GM23338 (cell line): ENCODE results near the gene KCNJ10. TPM values are rescaled to one million over a fixed set of nuclear protein-coding genes. Genes with fewer than 3 reads are reported as not detected.

Experiments
- ATAC-seq: fragments of 200-7000 bp; cut with Tn5 transposase; 3 replicates; pipeline ENCODE4 v1.9.1; 2020
- DNase-seq: peaks from one replicate; pipeline ENCODE4 v3.0.0-alpha.2; 2015; ENCODE audit warnings: low spot score
- H2AFZ ChIP-seq: fragments of 200-600 bp; sonication (generic); 2 replicates; pipeline ENCODE4 v1.8.0; 2016; ENCODE audit warnings: antibody characterized with exemption, mild to moderate bottlenecking, moderate library complexity
- H3F3A ChIP-seq: fragments of 200-600 bp; sonication (generic); replicated peaks from 2 replicates; pipeline ENCODE4 v1.8.0; 2017; ENCODE audit warnings: antibody characterized with exemption, mixed run types, low read depth
- H3K27ac ChIP-seq: fragments of 200-600 bp; sonication (generic); 2 replicates; pipeline ENCODE4 v1.6.1; 2016; ENCODE audit warnings: low read depth
- H3K27me3 ChIP-seq: fragments of 200-600 bp; sonication (generic); 2 replicates; pipeline ENCODE4 v1.8.0; 2016; ENCODE audit warnings: mild to moderate bottlenecking, mixed run types, moderate library complexity; ENCODE audit not compliant: insufficient read depth
- H3K36me3 ChIP-seq: fragments of 200-600 bp; sonication (generic); 2 replicates; pipeline ENCODE4 v1.8.0; 2016; ENCODE audit warnings: mild to moderate bottlenecking; ENCODE audit not compliant: insufficient read depth
- H3K4me1 ChIP-seq: fragments of 200-600 bp; sonication (generic); 2 replicates; pipeline ENCODE4 v1.8.0; 2016; ENCODE audit warnings: mild to moderate bottlenecking, moderate library complexity; ENCODE audit not compliant: insufficient read depth
- H3K4me2 ChIP-seq: fragments of 200-600 bp; sonication (generic); 2 replicates; pipeline ENCODE4 v1.7.1; 2017; ENCODE audit warnings: mixed run types
- H3K4me3 ChIP-seq: fragments of 200-600 bp; sonication (generic); 2 replicates; pipeline ENCODE4 v1.6.1; 2016; ENCODE audit warnings: mixed run types
- H3K79me2 ChIP-seq: fragments of 200-600 bp; sonication (generic); replicated peaks from 2 replicates; pipeline ENCODE4 v1.8.0; 2017; ENCODE audit warnings: mild to moderate bottlenecking; ENCODE audit not compliant: insufficient read depth
- H3K9me2 ChIP-seq: fragments of 200-600 bp; sonication (generic); 2 replicates; pipeline ENCODE4 v1.8.0; 2017; ENCODE audit not compliant: insufficient read depth
- H4K20me1 ChIP-seq: fragments of 200-600 bp; sonication (generic); replicated peaks from 2 replicates; pipeline ENCODE4 v1.8.0; 2017; ENCODE audit warnings: mild to moderate bottlenecking; ENCODE audit not compliant: insufficient read depth
- H3K27ac Mint-ChIP-seq: 2 replicates; pipeline ENCODE4 v1.8.0; 2020; ENCODE audit warnings: inconsistent platforms, mild to moderate bottlenecking, moderate library complexity, mixed read lengths
- H3K27me3 Mint-ChIP-seq: 3 replicates; pipeline ENCODE4 v1.8.0; 2022; ENCODE audit warnings: low read depth, mild to moderate bottlenecking, moderate library complexity, mixed read lengths, inconsistent platforms; ENCODE audit not compliant: insufficient read depth, poor library complexity
- H3K36me3 Mint-ChIP-seq: 3 replicates; pipeline ENCODE4 v1.8.0; 2021; ENCODE audit warnings: low read depth, mild to moderate bottlenecking, inconsistent platforms, moderate library complexity, mixed read lengths
- H3K4me1 Mint-ChIP-seq: 3 replicates; pipeline ENCODE4 v1.8.0; 2020; ENCODE audit warnings: mild to moderate bottlenecking, inconsistent platforms, mixed read lengths
- H3K4me3 Mint-ChIP-seq: 3 replicates; pipeline ENCODE4 v1.8.0; 2021; ENCODE audit warnings: moderate library complexity, mild to moderate bottlenecking, inconsistent platforms, mixed read lengths
- H3K9me3 Mint-ChIP-seq: 3 replicates; pipeline ENCODE4 v1.8.0; 2020; ENCODE audit warnings: moderate library complexity, mild to moderate bottlenecking, inconsistent platforms, mixed read lengths
- CREB1 ChIP-seq: fragments of 250-450 bp; sonication (Bioruptor Pico); IDR thresholded peaks from 2 replicates; pipeline ENCODE4 v1.5.0; 2020; ENCODE audit warnings: low read depth, mild to moderate bottlenecking, moderate library complexity
- CTCF ChIP-seq, 2 experiments: fragments of 200-600 bp in 1 of 2; sonication (generic) in 1 of 2; conservative IDR thresholded peaks; 2 replicates each; pipeline versions ENCODE4 v1.5.1 to v1.6.1; 2016 to 2017; ENCODE audit warnings: antibody characterized with exemption in 2 of 2, low read depth in 2 of 2, mild to moderate bottlenecking in 2 of 2, moderate library complexity in 1 of 2
- EZH2 ChIP-seq: fragments of 200-600 bp; sonication (generic); IDR thresholded peaks from one replicate; pipeline ENCODE4 v1.8.0; 2017; ENCODE audit warnings: antibody characterized with exemption, mild to moderate bottlenecking, low read depth; ENCODE audit not compliant: unreplicated experiment
- EZH2phosphoT487 ChIP-seq: fragments of 200-600 bp; sonication (generic); IDR thresholded peaks from one replicate; pipeline ENCODE4 v1.8.1; 2018; ENCODE audit warnings: antibody characterized with exemption; ENCODE audit not compliant: unreplicated experiment
- NANOG ChIP-seq: IDR thresholded peaks from 2 replicates; pipeline ENCODE4 v1.6.1; 2016; ENCODE audit warnings: antibody characterized with exemption, borderline replicate concordance
- POLR2AphosphoS5 ChIP-seq: IDR thresholded peaks from 2 replicates; pipeline ENCODE4 v1.6.1; 2016; ENCODE audit warnings: antibody characterized with exemption, low read depth
- REST ChIP-seq: IDR thresholded peaks from one replicate; pipeline ENCODE4 v1.6.1; 2018; ENCODE audit warnings: antibody characterized with exemption; ENCODE audit not compliant: unreplicated experiment
- STAT1 ChIP-seq: IDR thresholded peaks from one replicate; pipeline ENCODE4 v1.6.1; 2016; ENCODE audit warnings: antibody characterized with exemption; ENCODE audit not compliant: unreplicated experiment
- ZNF114 ChIP-seq: fragments of 250-450 bp; sonication (Bioruptor Pico); IDR thresholded peaks from 2 replicates; pipeline ENCODE4 v1.5.0; 2020; ENCODE audit warnings: mild to moderate bottlenecking, moderate library complexity
- polyA plus RNA-seq: library from polyadenylated mRNA; unstranded; fragments of >200 nt; fragmentation: Nextera tagmentation; extraction: Ambion mirVana; gene quantifications from 2 replicates; pipeline ENCODE4 v1.2.1, GENCODE V29; 2016
- total RNA-seq: library from RNA; depleted of rRNA; stranded (reverse); fragments of >200 nt; shearing (Covaris generic); gene quantifications from 2 replicates; pipeline ENCODE4 v1.2.3, GENCODE V29; 2014

The KCNJ10 gene
- total and polyA plus RNA-seq, 2 experiments from 2014 or later, result 1.4 to 2.8 TPM

- Mint-ChIP-seq H3K27me3 (peaks cover 4% of the 10 kb centered on the region), H3K36me3 (no peaks in the 10 kb centered on the region)
Measured at GRCh38 chr1:160063176-160063575, 6.8 kb downstream of the KCNJ10 start.

More at GRCh38 chr1:160063176-160063575, 6.8 kb downstream of the KCNJ10 start:
- DNase-seq, result no peak
- Mint-ChIP-seq H3K4me1 (peaks cover 29% of the 10 kb centered on the region), H3K27ac (no peak overlapping the region), H3K4me3 (no peak overlapping the region), H3K9me3 (no peaks in the 10 kb centered on the region; the same call in 2 of the 3 replicates)
- H3K4me3 ChIP-seq, result no peak overlapping the region
- H4K20me1 ChIP-seq, result no peaks in the 10 kb centered on the region
- H3K27ac ChIP-seq, result no peak overlapping the region
- H2AFZ ChIP-seq, result no peak overlapping the region
- peaks cover 25% of the 10 kb centered on the region for H3K4me1 ChIP-seq
- no peaks in the 10 kb centered on the region for H3K27me3 ChIP-seq
- no peak overlapping the region for H3K4me2 ChIP-seq
- H3F3A ChIP-seq, result no peaks in the 10 kb centered on the region
- TF ChIP-seq EZH2phosphoT487 (no peak), REST (no peak), ZNF114 (CRISPR knock-in tag) (no peak), NANOG (no peak), POLR2AphosphoS5 (no peak), CREB1 (CRISPR knock-in tag) (no peak), CTCF (conservative IDR thresholded peaks at IDR 0.05; ENCODE audit: low read depth in 2 of 2) (no peak), EZH2 (no peak), STAT1 (no peak)
- no peak for ATAC-seq
- H3K9me2 ChIP-seq, result no peaks in the 10 kb centered on the region
- H3K79me2 ChIP-seq, result no peaks in the 10 kb centered on the region
- H3K36me3 ChIP-seq, result no peaks in the 10 kb centered on the region
